ENCODE data around the gene MSANTD2.

The MSANTD2 gene

DNA sequence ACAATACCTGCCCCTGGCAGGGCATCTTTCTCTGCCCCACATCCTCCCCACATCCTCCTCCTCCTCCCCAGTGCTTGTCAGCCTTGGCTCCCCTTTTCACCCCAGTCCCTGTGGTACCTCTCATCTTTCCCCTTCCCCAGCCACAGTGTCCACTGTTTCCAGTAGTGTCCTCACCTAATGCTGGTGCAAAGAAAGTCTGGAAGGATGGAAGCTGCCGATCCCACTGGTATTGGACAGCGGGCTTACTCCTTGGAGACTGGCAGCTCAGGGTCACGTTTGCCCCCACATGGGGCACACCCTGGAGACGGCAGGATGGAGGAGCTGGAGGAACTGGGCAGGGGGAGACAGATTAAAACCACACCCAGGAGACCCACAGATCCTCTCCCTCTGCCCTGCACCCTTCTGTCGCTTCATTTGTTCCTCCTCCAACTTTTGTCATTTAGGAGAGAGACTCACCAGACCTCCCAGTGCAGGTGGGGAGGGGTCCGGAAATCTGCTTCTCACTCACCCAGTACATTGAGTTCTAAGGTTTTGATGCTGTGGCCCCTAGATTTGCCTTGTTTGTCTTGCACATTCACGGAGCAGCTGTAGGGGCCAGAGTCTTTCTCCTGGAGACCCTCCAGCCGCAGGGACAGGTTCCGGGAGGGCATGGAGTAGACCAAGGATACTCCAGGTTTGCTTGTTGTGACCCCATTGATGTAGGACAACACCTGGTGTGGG is 44.0 kb downstream of the MSANTD2 start:
- no peak for DNase-seq (ENCODE audit: low read depth)
- H3K4me3 ChIP-seq (ENCODE audit: low read depth, low read length), result no peak overlapping the region
- TF ChIP-seq POLR2A (IDR thresholded peaks at IDR 0.05; ENCODE audit: extremely low read depth, insufficient read length) (no peak), MAX (IDR thresholded peaks at IDR 0.05; ENCODE audit: low read depth, low read length) (no peak), MYC (IDR thresholded peaks at IDR 0.05; ENCODE audit: low read depth, low read length) (no peak)
- TF ChIP-seq, protein P1, sequence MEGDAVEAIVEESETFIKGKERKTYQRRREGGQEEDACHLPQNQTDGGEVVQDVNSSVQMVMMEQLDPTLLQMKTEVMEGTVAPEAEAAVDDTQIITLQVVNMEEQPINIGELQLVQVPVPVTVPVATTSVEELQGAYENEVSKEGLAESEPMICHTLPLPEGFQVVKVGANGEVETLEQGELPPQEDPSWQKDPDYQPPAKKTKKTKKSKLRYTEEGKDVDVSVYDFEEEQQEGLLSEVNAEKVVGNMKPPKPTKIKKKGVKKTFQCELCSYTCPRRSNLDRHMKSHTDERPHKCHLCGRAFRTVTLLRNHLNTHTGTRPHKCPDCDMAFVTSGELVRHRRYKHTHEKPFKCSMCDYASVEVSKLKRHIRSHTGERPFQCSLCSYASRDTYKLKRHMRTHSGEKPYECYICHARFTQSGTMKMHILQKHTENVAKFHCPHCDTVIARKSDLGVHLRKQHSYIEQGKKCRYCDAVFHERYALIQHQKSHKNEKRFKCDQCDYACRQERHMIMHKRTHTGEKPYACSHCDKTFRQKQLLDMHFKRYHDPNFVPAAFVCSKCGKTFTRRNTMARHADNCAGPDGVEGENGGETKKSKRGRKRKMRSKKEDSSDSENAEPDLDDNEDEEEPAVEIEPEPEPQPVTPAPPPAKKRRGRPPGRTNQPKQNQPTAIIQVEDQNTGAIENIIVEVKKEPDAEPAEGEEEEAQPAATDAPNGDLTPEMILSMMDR (IDR thresholded peaks at IDR 0.05; ENCODE audit: low read depth, low read length), result no peak

DNA sequence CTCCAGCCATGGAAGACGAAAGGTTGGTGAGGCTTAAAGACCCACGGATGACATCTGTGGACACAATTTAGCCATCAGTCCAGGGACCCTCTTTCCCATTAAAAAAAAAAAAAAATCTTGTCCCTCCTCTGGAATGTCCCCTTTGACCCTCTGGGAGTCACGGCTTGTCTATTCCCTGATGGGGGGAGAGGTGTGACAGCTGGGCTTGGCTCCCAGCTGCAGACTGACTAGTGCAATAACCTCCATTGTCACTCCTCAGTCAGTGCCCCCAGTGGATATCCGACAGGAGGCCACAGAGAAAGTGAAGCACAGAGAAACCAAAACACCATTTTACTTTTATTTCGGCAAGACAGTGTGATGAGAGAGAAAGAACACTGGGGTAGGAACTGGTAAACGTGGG is 45.5 kb downstream of the MSANTD2 start:
- H3K4me3 ChIP-seq (ENCODE audit: low read depth, low read length), result no peak overlapping the region
- DNase-seq (ENCODE audit: low read depth), result no peak
- TF ChIP-seq POLR2A (IDR thresholded peaks at IDR 0.05; ENCODE audit: extremely low read depth, insufficient read length) (no peak), MYC (IDR thresholded peaks at IDR 0.05; ENCODE audit: low read depth, low read length) (no peak), MAX (IDR thresholded peaks at IDR 0.05; ENCODE audit: low read depth, low read length) (no peak)
- TF ChIP-seq, protein P1 (IDR thresholded peaks at IDR 0.05; ENCODE audit: low read depth, low read length), result no peak

DNA sequence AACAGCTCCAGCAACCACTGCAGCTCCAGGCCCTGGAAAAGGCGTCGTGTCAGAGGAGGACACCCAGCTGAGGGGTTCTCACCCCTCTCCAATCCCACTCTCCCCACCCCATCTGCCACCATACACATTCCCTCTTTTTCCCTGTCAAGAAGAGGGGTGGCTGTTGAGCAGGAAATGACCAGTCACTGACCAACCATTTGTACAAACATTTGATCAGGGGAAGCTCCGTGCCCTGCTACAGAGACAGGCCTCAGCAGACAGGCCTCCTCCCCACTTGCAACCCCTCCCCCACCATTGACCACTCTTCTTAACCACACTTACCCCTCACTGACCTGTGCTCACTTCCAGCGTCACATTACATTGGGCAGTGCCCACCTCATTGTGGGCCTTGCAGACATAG is 45.9 kb downstream of the MSANTD2 start:
- no peak for DNase-seq (ENCODE audit: low read depth)
- no peak for TF ChIP-seq MAX (IDR thresholded peaks at IDR 0.05; ENCODE audit: low read depth, low read length)
- TF ChIP-seq, protein P1 (IDR thresholded peaks at IDR 0.05; ENCODE audit: low read depth, low read length), result no peak
- TF ChIP-seq MYC (IDR thresholded peaks at IDR 0.05; ENCODE audit: low read depth, low read length), result no peak
- no peak for TF ChIP-seq POLR2A (IDR thresholded peaks at IDR 0.05; ENCODE audit: extremely low read depth, insufficient read length)
- no peak overlapping the region for H3K4me3 ChIP-seq (ENCODE audit: low read depth, low read length)

DNA sequence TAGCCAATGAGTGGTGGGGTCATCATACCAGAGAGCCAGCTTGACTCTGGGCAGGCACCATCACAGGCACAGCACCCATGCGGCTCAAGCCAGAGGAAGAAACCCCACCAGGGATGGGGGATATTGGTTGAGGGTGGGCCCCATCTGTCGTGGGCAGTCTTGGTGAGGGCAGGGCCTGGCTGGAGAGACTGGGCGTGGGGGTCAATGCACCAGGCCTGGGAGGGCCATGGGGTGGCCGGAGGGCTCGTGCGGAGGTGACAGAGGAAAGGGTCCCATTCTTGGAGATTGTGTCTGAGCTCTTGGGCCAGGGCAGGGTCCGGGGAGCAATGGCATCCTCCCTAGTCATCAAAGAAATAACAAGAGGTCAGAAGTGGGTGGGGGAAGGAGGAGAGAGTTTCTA is 46.6 kb downstream of the MSANTD2 start:
- TF ChIP-seq MYC (IDR thresholded peaks at IDR 0.05; ENCODE audit: low read depth, low read length), result no peak
- TF ChIP-seq, protein P1 (IDR thresholded peaks at IDR 0.05; ENCODE audit: low read depth, low read length), result no peak
- TF ChIP-seq POLR2A (IDR thresholded peaks at IDR 0.05; ENCODE audit: extremely low read depth, insufficient read length), result no peak
- no peak overlapping the region for H3K4me3 ChIP-seq (ENCODE audit: low read depth, low read length)

GRCh38 chr11:124753205-124753604 is 47.0 kb downstream of the MSANTD2 start:
- TF ChIP-seq MYC (IDR thresholded peaks at IDR 0.05; ENCODE audit: low read depth, low read length) (no peak), POLR2A (IDR thresholded peaks at IDR 0.05; ENCODE audit: extremely low read depth, insufficient read length) (no peak), MAX (IDR thresholded peaks at IDR 0.05; ENCODE audit: low read depth, low read length) (no peak)
- TF ChIP-seq, protein P1 (IDR thresholded peaks at IDR 0.05; ENCODE audit: low read depth, low read length), result no peak

More for the DNA sequence above, 46.6 kb downstream of the MSANTD2 start:
- no peak for DNase-seq (ENCODE audit: low read depth)

More at GRCh38 chr11:124753205-124753604, 47.0 kb downstream of the MSANTD2 start:
- H3K4me3 ChIP-seq (ENCODE audit: low read depth, low read length), result no peak overlapping the region
- no peak for DNase-seq (ENCODE audit: low read depth)

All from NB4 (cell line).